GM23248 (cell line): ENCODE results near the gene NTSR2. TPM values are rescaled to one million over a fixed set of nuclear protein-coding genes. Genes with fewer than 3 reads are reported as not detected.

Experiments
- DNase-seq: peaks from one replicate; pipeline ENCODE4 v3.0.0-alpha.2; 2015
- H2AFZ ChIP-seq: fragments of 200-600 bp; sonication (generic); 2 replicates; pipeline ENCODE4 v1.6.1; 2016; ENCODE audit warnings: antibody characterized with exemption
- H3F3A ChIP-seq: fragments of 200-600 bp; sonication (generic); 2 replicates; pipeline ENCODE4 v1.6.1; 2016; ENCODE audit warnings: mild to moderate bottlenecking, antibody characterized with exemption, mixed run types; ENCODE audit not compliant: insufficient read depth
- H3K27ac ChIP-seq: fragments of 200-600 bp; sonication (generic); 2 replicates; pipeline ENCODE4 v1.5.1; 2016; ENCODE audit warnings: mild to moderate bottlenecking
- H3K27me3 ChIP-seq: fragments of 200-600 bp; sonication (generic); replicated peaks from 2 replicates; pipeline ENCODE4 v1.6.1; 2016; ENCODE audit warnings: mild to moderate bottlenecking; ENCODE audit not compliant: insufficient read depth
- H3K36me3 ChIP-seq: fragments of 200-600 bp; sonication (generic); 2 replicates; pipeline ENCODE4 v1.6.1; 2016; ENCODE audit warnings: low read depth, mild to moderate bottlenecking
- H3K4me1 ChIP-seq: fragments of 200-600 bp; sonication (generic); 2 replicates; pipeline ENCODE4 v1.6.1; 2016; ENCODE audit warnings: mild to moderate bottlenecking; ENCODE audit not compliant: insufficient read depth
- H3K4me2 ChIP-seq: fragments of 200-600 bp; sonication (generic); one replicate; pipeline ENCODE4 v1.6.1; 2016; ENCODE audit warnings: mild to moderate bottlenecking; ENCODE audit not compliant: unreplicated experiment
- H3K4me3 ChIP-seq: fragments of 200-600 bp; sonication (generic); 2 replicates; pipeline ENCODE4 v1.5.1; 2016; ENCODE audit warnings: mild to moderate bottlenecking
- H3K79me2 ChIP-seq: fragments of 200-600 bp; sonication (generic); 2 replicates; pipeline ENCODE4 v1.6.1; 2016; ENCODE audit warnings: mild to moderate bottlenecking; ENCODE audit not compliant: insufficient read depth
- H3K9ac ChIP-seq: fragments of 200-600 bp; sonication (generic); 2 replicates; pipeline ENCODE4 v1.6.1; 2016; ENCODE audit warnings: mild to moderate bottlenecking
- H3K9me2 ChIP-seq: fragments of 200-600 bp; sonication (generic); 2 replicates; pipeline ENCODE4 v1.6.1; 2016; ENCODE audit warnings: mixed run types, mild to moderate bottlenecking, moderate library complexity; ENCODE audit not compliant: insufficient read depth
- H3K9me3 ChIP-seq: fragments of 200-600 bp; sonication (generic); one replicate; pipeline ENCODE4 v1.6.1; 2017; ENCODE audit warnings: low read depth
- H4K20me1 ChIP-seq: fragments of 200-600 bp; sonication (generic); 2 replicates; pipeline ENCODE4 v1.6.0; 2016; ENCODE audit not compliant: insufficient read depth
- EZH2 ChIP-seq: fragments of 200-600 bp; sonication (generic); IDR thresholded peaks from 2 replicates; pipeline ENCODE4 v1.6.1; 2018; ENCODE audit warnings: antibody characterized with exemption, mild to moderate bottlenecking; ENCODE audit not compliant: insufficient read depth, poor library complexity, severe bottlenecking
- EZH2phosphoT487 ChIP-seq: fragments of 200-600 bp; sonication (generic); IDR thresholded peaks from 2 replicates; pipeline ENCODE4 v1.6.1; 2018; ENCODE audit warnings: antibody characterized with exemption, moderate library complexity, mild to moderate bottlenecking, low read depth; ENCODE audit not compliant: insufficient read depth
- WGBS, 2 experiments: methylation state at CpG; one replicate each; pipeline ENCODE4 v1.1.6; 2015 to 2017; ENCODE audit warnings: low lambda C conversion rate in 2 of 2, low coverage in 1 of 2; ENCODE audit errors: missing lambda C conversion rate in 2 of 2; 5-methylcytosine and 5-hydroxymethylcytosine counted together
- in situ Hi-C: fragments of 300-500 bp; cut with MboI; formaldehyde crosslinking; loops from 2 replicates; pipeline ENCODE4 v1.15.0; 2020
- polyA plus RNA-seq: library from polyadenylated mRNA; unstranded; fragments of >200 nt; fragmentation: Nextera tagmentation; extraction: Ambion mirVana; gene quantifications from 2 replicates; pipeline ENCODE4 v1.2.1, GENCODE V29; 2016
- total RNA-seq: library from RNA; depleted of rRNA; stranded (reverse); fragments of >200 nt; shearing (Covaris generic); gene quantifications from 2 replicates; pipeline ENCODE4 v1.2.3, GENCODE V29; 2014

Gene NTSR2
- total and polyA plus RNA-seq, 2 experiments from 2014 or later, result not detected

DNA sequence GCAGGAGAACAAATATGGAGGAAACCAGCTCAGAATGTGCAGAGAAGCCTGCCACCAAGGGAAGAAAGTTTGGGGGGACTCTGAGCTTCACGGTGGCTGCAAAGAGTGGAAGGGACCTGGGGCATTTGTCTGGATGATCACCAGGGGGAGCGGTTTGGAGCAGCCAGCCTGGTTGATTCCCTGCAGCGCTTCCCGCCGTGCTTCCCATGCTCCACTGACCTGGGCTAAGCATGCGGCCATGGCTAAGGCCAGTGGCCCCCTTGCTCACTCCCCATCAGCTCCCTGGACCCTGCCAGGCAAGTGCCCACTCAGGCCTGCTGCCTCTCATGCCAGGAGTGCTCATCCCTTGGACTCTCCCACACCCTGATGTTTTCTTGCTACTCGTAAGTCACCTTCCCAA, 27.0 kb downstream of the NTSR2 start:
- H3K79me2 ChIP-seq, result no peaks in the 10 kb centered on the region
- H2AFZ ChIP-seq, result no peak overlapping the region
- H3K36me3 ChIP-seq, result no peaks in the 10 kb centered on the region
- H3K4me2 ChIP-seq, result no peak overlapping the region
- H3F3A ChIP-seq, result no peaks in the 10 kb centered on the region
- no peak overlapping the region for H3K27ac ChIP-seq
- H3K4me1 ChIP-seq, result no peaks in the 10 kb centered on the region
- H3K9ac ChIP-seq, result no peak overlapping the region
- no peaks in the 10 kb centered on the region for H4K20me1 ChIP-seq
- H3K27me3 ChIP-seq, result peaks cover 21% of the 10 kb centered on the region; the same call in 1 of the 2 replicates
- H3K9me2 ChIP-seq, result no peaks in the 10 kb centered on the region
- H3K4me3 ChIP-seq, result no peak overlapping the region
- no peaks in the 10 kb centered on the region for H3K9me3 ChIP-seq
- no peak for TF ChIP-seq EZH2
- no peak for TF ChIP-seq EZH2phosphoT487
- in situ Hi-C loops, result no loop called here
- WGBS, 2 experiments, result 66% methylated on average over 7 of the region's 7 CpGs
- no peak for DNase-seq

DNA sequence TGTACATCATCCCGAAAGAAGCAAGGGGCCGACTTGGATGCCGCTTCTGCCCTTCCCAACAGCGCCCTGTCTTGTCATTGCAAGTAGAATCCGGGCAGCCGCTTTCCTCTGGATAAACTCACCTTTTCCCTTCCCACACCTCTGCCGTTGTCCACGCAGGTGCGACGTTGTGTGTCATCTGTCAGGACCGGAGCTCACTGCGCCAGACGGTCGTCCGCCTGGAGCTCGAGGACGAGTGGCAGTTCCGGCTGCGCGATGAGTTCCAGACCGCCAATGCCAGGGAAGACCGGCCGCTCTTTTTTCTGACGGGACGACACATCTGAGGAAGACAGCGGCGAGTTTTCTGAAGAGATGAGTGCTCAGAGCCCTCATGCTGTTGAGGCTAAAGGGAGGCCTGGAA, 29.9 kb downstream of the NTSR2 start:
- H3K9me3 ChIP-seq, result no peaks in the 10 kb centered on the region
- H2AFZ ChIP-seq, result no peak overlapping the region
- H3K27me3 ChIP-seq, result 0 out of 2 replicates have a peak, but pooled peaks cover 9% of the 10 kb centered on the region
- H3K9me2 ChIP-seq, result no peaks in the 10 kb centered on the region
- no peaks in the 10 kb centered on the region for H3K36me3 ChIP-seq
- no peak overlapping the region for H3K27ac ChIP-seq
- no peak overlapping the region for H3K4me3 ChIP-seq
- no peak overlapping the region for H3K9ac ChIP-seq
- no peak for DNase-seq
- no peaks in the 10 kb centered on the region for H3F3A ChIP-seq
- H4K20me1 ChIP-seq, result no peaks in the 10 kb centered on the region
- in situ Hi-C loops, result no loop called here
- no peak overlapping the region for H3K4me2 ChIP-seq
- no peaks in the 10 kb centered on the region for H3K4me1 ChIP-seq
- WGBS, 2 experiments, result 85 to 87% methylated on average over 26 to 27 of the region's 27 CpGs
- no peak for TF ChIP-seq EZH2phosphoT487
- no peak for TF ChIP-seq EZH2
- no peaks in the 10 kb centered on the region for H3K79me2 ChIP-seq

- TF ChIP-seq EZH2phosphoT487 (no peak), EZH2 (no peak)
- in situ Hi-C loops, result no loop called here
- no peak for DNase-seq
Observed at GRCh38 chr2:11639503-11639902, 30.5 kb downstream of the NTSR2 start.

DNA sequence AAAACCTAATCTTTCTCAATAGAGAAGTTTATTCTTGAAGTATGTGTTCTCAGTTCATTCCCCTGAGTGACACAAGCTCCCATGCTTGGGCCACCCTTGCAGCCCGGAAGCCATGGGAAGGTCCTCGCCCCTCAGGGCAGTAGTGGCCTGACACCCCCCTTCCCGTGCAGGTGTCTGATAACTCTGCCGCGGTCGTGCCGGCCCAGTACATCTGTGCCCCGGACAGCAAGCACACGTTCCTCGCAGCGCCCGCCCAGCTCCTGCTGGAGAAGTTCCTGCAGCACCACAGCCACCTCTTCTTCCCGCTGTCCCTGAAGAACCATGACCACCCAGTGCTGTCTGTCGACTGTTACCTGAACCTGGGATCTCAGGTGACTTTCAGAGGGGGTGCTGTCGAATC, 32.4 kb downstream of the NTSR2 start:
- in situ Hi-C loops, result no loop called here

More at GRCh38 chr2:11639503-11639902, 30.5 kb downstream of the NTSR2 start:
- H3K9me3 ChIP-seq, result no peaks in the 10 kb centered on the region
- no peaks in the 10 kb centered on the region for H3K36me3 ChIP-seq
- H3K27ac ChIP-seq, result no peak overlapping the region
- H3K9ac ChIP-seq, result no peak overlapping the region
- H3K4me2 ChIP-seq, result no peak overlapping the region
- H3F3A ChIP-seq, result no peaks in the 10 kb centered on the region
- 53 to 56% methylated on average over 5 of the region's 5 CpGs for WGBS, 2 experiments
- no peak overlapping the region for H2AFZ ChIP-seq
- 0 out of 2 replicates have a peak, but pooled peaks cover 9% of the 10 kb centered on the region for H3K27me3 ChIP-seq
- no peaks in the 10 kb centered on the region for H3K9me2 ChIP-seq
- H4K20me1 ChIP-seq, result no peaks in the 10 kb centered on the region
- no peaks in the 10 kb centered on the region for H3K79me2 ChIP-seq
- no peaks in the 10 kb centered on the region for H3K4me1 ChIP-seq
- no peak overlapping the region for H3K4me3 ChIP-seq

More for the DNA sequence above, 32.4 kb downstream of the NTSR2 start:
- Histone ChIP-seq H3K79me2 (no peaks in the 10 kb centered on the region), H2AFZ (no peak overlapping the region), H3F3A (no peaks in the 10 kb centered on the region), H3K9ac (no peak overlapping the region), H3K27ac (no peak overlapping the region), H3K36me3 (no peaks in the 10 kb centered on the region), H3K4me3 (no peak overlapping the region), H3K27me3 (0 out of 2 replicates have a peak, but pooled peaks cover 9% of the 10 kb centered on the region), H3K4me2 (no peak overlapping the region), H3K9me3 (no peaks in the 10 kb centered on the region), H3K4me1 (no peaks in the 10 kb centered on the region), H3K9me2 (no peaks in the 10 kb centered on the region), H4K20me1 (no peaks in the 10 kb centered on the region)
- 70 to 71% methylated on average over 15 of the region's 15 CpGs for WGBS, 2 experiments
- TF ChIP-seq EZH2 (no peak), EZH2phosphoT487 (no peak)
- DNase-seq, result no peak
